ENCODE results near the gene ALDH3A1. TPM values are rescaled to one million over a fixed set of nuclear protein-coding genes. Genes with fewer than 3 reads are reported as not detected.
A peak's percentile ranks its signal among the peaks of the same experiment; 100 is the strongest.

ALDH3A1 gene
- total and polyA plus RNA-seq, 8 donors, result 0.20 to 0.51 (median 0.34) TPM; not detected in 3

- ATAC-seq, result no peak
- no peaks in the 10 kb centered on the region for H3K9me3 ChIP-seq
- DNase-seq, result peak in 1 of 6 donors; percentile 54
- no peaks in the 10 kb centered on the region for H3K27me3 ChIP-seq
- H3K4me1 ChIP-seq, result peaks cover 0 to 4% (median 0%) of the 10 kb centered on the region in 3 donors
- no peaks in the 10 kb centered on the region for H3K36me3 ChIP-seq
- H3K4me3 ChIP-seq, result no peak overlapping the region
- no peak for TF ChIP-seq CTCF (IDR thresholded peaks at IDR 0.05)
- WGBS, 2 donors, result 94 to 98% methylated on average over 33 to 34 of the region's 34 CpGs
- no peak for FAIRE-seq
- intact Hi-C loops (cut with DNase I), result no loop called here
- H3K27ac ChIP-seq, result no peak overlapping the region
These were observed 4.7 kb downstream of the ALDH3A1 start for GRCh38 chr17:19743101-19744100.

- H3K4me1 ChIP-seq, result peaks cover 0 to 4% (median 0%) of the 10 kb centered on the region in 3 donors
- H3K27ac ChIP-seq, result no peak overlapping the region
- FAIRE-seq, result no peak
- ATAC-seq, result no peak
- no peaks in the 10 kb centered on the region for H3K27me3 ChIP-seq
- TF ChIP-seq CTCF (IDR thresholded peaks at IDR 0.05), result no peak
- WGBS, 2 donors, result 82 to 88% methylated on average over 10 of the region's 10 CpGs
- intact Hi-C loops (cut with DNase I), result no loop called here
- no peaks in the 10 kb centered on the region for H3K36me3 ChIP-seq
- peak in 1 of 6 donors; percentile 40 for DNase-seq
- no peaks in the 10 kb centered on the region for H3K9me3 ChIP-seq
- H3K4me3 ChIP-seq, result no peak overlapping the region
These were observed 5.6 kb downstream of the ALDH3A1 start for GRCh38 chr17:19742495-19742894.

- WGBS, 2 donors, result 74% methylated on average over 14 of the region's 14 CpGs
- FAIRE-seq (no peak), DNase-seq (peak in 1 of 6 donors; percentile 42), ATAC-seq (no peak)
- Histone ChIP-seq H3K36me3 (no peaks in the 10 kb centered on the region), H3K4me3 (no peak overlapping the region), H3K9me3 (no peaks in the 10 kb centered on the region), H3K27ac (no peak overlapping the region), H3K4me1 (peaks cover 0 to 4% (median 0%) of the 10 kb centered on the region in 3 donors), H3K27me3 (no peaks in the 10 kb centered on the region)
- intact Hi-C loops (cut with DNase I), result no loop called here
- TF ChIP-seq CTCF (IDR thresholded peaks at IDR 0.05), result no peak
These were observed 6.2 kb downstream of the ALDH3A1 start for GRCh38 chr17:19741832-19742457.

- intact Hi-C loops (cut with DNase I), result no loop called here
- Histone ChIP-seq H3K4me3 (no peak overlapping the region), H3K4me1 (peaks cover 0 to 4% (median 0%) of the 10 kb centered on the region in 3 donors), H3K27ac (no peak overlapping the region), H3K36me3 (no peaks in the 10 kb centered on the region), H3K9me3 (no peaks in the 10 kb centered on the region), H3K27me3 (no peaks in the 10 kb centered on the region)
- no peak for TF ChIP-seq CTCF (IDR thresholded peaks at IDR 0.05)
- WGBS, 2 donors, result 69 to 79% methylated on average over 7 of the region's 7 CpGs
- FAIRE-seq (no peak), DNase-seq (no peak), ATAC-seq (no peak)
These were observed 7.2 kb downstream of the ALDH3A1 start for GRCh38 chr17:19740933-19741332.

All from pancreas (tissue), 10 donors.